H9 (cell line): ENCODE results near the gene MATK. TPM values are rescaled to one million over a fixed set of nuclear protein-coding genes. Genes with fewer than 3 reads are reported as not detected.

Experiments
- DNase-seq: peaks from one replicate; pipeline ENCODE4 v3.0.0-alpha.2; 2017
- H2AFZ ChIP-seq: one replicate; pipeline ENCODE4 v1.6.1; 2013; ENCODE audit warnings: mild to moderate bottlenecking, low read length, control low read depth, moderate library complexity
- H2AK5ac ChIP-seq: 2 replicates; pipeline ENCODE4 v1.6.1; 2013; ENCODE audit warnings: low read length, control low read depth, mixed read lengths; ENCODE audit not compliant: insufficient read length
- H2BK120ac ChIP-seq: one replicate; pipeline ENCODE4 v1.6.1; 2013; ENCODE audit warnings: low read depth, mild to moderate bottlenecking, low read length, control low read depth, inconsistent platforms; ENCODE audit not compliant: poor library complexity, severe bottlenecking
- H2BK12ac ChIP-seq: 2 replicates; pipeline ENCODE4 v1.6.1; 2013; ENCODE audit warnings: low read length, control low read depth, mixed read lengths, low read depth; ENCODE audit not compliant: insufficient read length
- H2BK15ac ChIP-seq: 2 replicates; pipeline ENCODE4 v1.6.1; 2013; ENCODE audit warnings: low read depth, low read length, control low read depth
- H2BK20ac ChIP-seq: one replicate; pipeline ENCODE4 v1.6.1; 2013; ENCODE audit warnings: low read depth, mild to moderate bottlenecking, low read length, control low read depth, inconsistent platforms; ENCODE audit not compliant: poor library complexity, severe bottlenecking
- H2BK5ac ChIP-seq: 2 replicates; pipeline ENCODE4 v1.6.1; 2013; ENCODE audit warnings: low read length, control low read depth, mixed read lengths; ENCODE audit not compliant: insufficient read length
- H3K14ac ChIP-seq: 2 replicates; pipeline ENCODE4 v1.6.1; 2013; ENCODE audit warnings: low read length, control low read depth; ENCODE audit not compliant: insufficient read depth
- H3K18ac ChIP-seq: 2 replicates; pipeline ENCODE4 v1.6.1; 2013; ENCODE audit warnings: low read depth, mild to moderate bottlenecking, mixed read lengths, low read length, control low read depth; ENCODE audit not compliant: insufficient read length
- H3K23ac ChIP-seq: 2 replicates; pipeline ENCODE4 v1.6.1; 2013; ENCODE audit warnings: low read length, control low read depth, mixed read lengths, low read depth; ENCODE audit not compliant: insufficient read length
- H3K23me2 ChIP-seq: 2 replicates; pipeline ENCODE4 v1.6.1; 2013; ENCODE audit warnings: low read depth, mild to moderate bottlenecking, mixed read lengths, low read length, control low read depth; ENCODE audit not compliant: insufficient read length, poor library complexity, severe bottlenecking
- H3K27ac ChIP-seq: 2 replicates; pipeline ENCODE4 v1.5.1; 2013; ENCODE audit warnings: low read length, control low read depth, mixed read lengths, low read depth; ENCODE audit not compliant: insufficient read length
- H3K27me3 ChIP-seq: 2 replicates; pipeline ENCODE4 v1.6.1; 2013; ENCODE audit warnings: low read length, control low read depth, inconsistent platforms; ENCODE audit not compliant: insufficient read depth
- H3K4ac ChIP-seq: 2 replicates; pipeline ENCODE4 v1.6.1; 2013; ENCODE audit warnings: low read depth, mild to moderate bottlenecking, control low read depth, inconsistent platforms, low read length, moderate library complexity
- H3K4me1 ChIP-seq: 2 replicates; pipeline ENCODE4 v1.6.1; 2013; ENCODE audit warnings: low read length, control low read depth, inconsistent platforms; ENCODE audit not compliant: insufficient read depth
- H3K4me2 ChIP-seq: 2 replicates; pipeline ENCODE4 v1.6.1; 2013; ENCODE audit warnings: low read length, control low read depth, mixed read lengths; ENCODE audit not compliant: insufficient read length, insufficient read depth
- H3K56ac ChIP-seq: 2 replicates; pipeline ENCODE4 v1.6.1; 2013; ENCODE audit warnings: low read depth, mild to moderate bottlenecking, mixed read lengths, low read length, control low read depth; ENCODE audit not compliant: insufficient read length
- H3K79me1 ChIP-seq: 2 replicates; pipeline ENCODE4 v1.6.1; 2013; ENCODE audit warnings: low read depth, mild to moderate bottlenecking, moderate library complexity, low read length, control low read depth, inconsistent platforms; ENCODE audit not compliant: insufficient read depth, poor library complexity, severe bottlenecking
- H3K79me2 ChIP-seq: 2 replicates; pipeline ENCODE4 v1.6.1; 2013; ENCODE audit warnings: low read length, control low read depth, inconsistent platforms; ENCODE audit not compliant: insufficient read depth
- H3K9ac ChIP-seq: 2 replicates; pipeline ENCODE4 v1.6.1; 2013; ENCODE audit warnings: low read length, control low read depth, mixed read lengths; ENCODE audit not compliant: insufficient read length; ENCODE audit errors: extremely low read depth
- H3K9me3 ChIP-seq: one replicate; pipeline ENCODE4 v1.6.1; 2013; ENCODE audit warnings: low read depth, low read length, inconsistent platforms; ENCODE audit not compliant: control insufficient read depth
- H3T11ph ChIP-seq: one replicate; pipeline ENCODE4 v1.6.1; 2013; ENCODE audit warnings: mild to moderate bottlenecking, low read length, control low read depth, inconsistent platforms
- H4K20me1 ChIP-seq: one replicate; pipeline ENCODE4 v1.6.1; 2013; ENCODE audit not compliant: control insufficient read depth, insufficient read length, insufficient read depth
- H4K5ac ChIP-seq: 2 replicates; pipeline ENCODE4 v1.6.1; 2013; ENCODE audit warnings: low read depth, mild to moderate bottlenecking, mixed read lengths, low read length, control low read depth; ENCODE audit not compliant: insufficient read length
- H4K8ac ChIP-seq: replicated peaks from 2 replicates; pipeline ENCODE4 v1.6.1; 2013; ENCODE audit warnings: low read length, control low read depth, mixed read lengths, low read depth; ENCODE audit not compliant: insufficient read length
- H4K91ac ChIP-seq: 2 replicates; pipeline ENCODE4 v1.6.1; 2013; ENCODE audit warnings: low read depth, mild to moderate bottlenecking, moderate library complexity, mixed read lengths, low read length, control low read depth; ENCODE audit not compliant: insufficient read length
- H3K27ac Mint-ChIP-seq, 3 experiments: 2 replicates in 2 of 3; 3 replicates in 1 of 3; pipeline ENCODE4 v1.8.0; 2020 to 2021; ENCODE audit warnings: mixed read lengths in 3 of 3, mild to moderate bottlenecking in 1 of 3, moderate library complexity in 1 of 3
- H3K27me3 Mint-ChIP-seq: 2 replicates; pipeline ENCODE4 v1.8.0; 2021; ENCODE audit warnings: low read depth, mild to moderate bottlenecking, moderate library complexity, mixed read lengths
- H3K36me3 Mint-ChIP-seq, 3 experiments: 2 replicates in 2 of 3; 3 replicates in 1 of 3; pipeline ENCODE4 v1.8.0; 2020 to 2021; ENCODE audit warnings: low read depth in 3 of 3, mixed read lengths in 3 of 3; ENCODE audit not compliant: insufficient read depth in 1 of 3
- H3K4me1 Mint-ChIP-seq, 2 experiments: 2 replicates each; pipeline ENCODE4 v1.8.0; 2020; ENCODE audit warnings: mixed read lengths in 2 of 2
- H3K4me3 Mint-ChIP-seq, 2 experiments: 2 replicates in 1 of 2; 3 replicates in 1 of 2; pipeline ENCODE4 v1.8.0; 2020 to 2021; ENCODE audit warnings: mild to moderate bottlenecking in 2 of 2, mixed read lengths in 2 of 2, moderate library complexity in 1 of 2
- H3K9me3 Mint-ChIP-seq, 2 experiments: 2 replicates in 1 of 2; 3 replicates in 1 of 2; pipeline ENCODE4 v1.8.0; 2020; ENCODE audit warnings: mild to moderate bottlenecking in 2 of 2, mixed read lengths in 2 of 2, moderate library complexity in 1 of 2
- CTCF ChIP-seq: fragments of 200-600 bp; sonication (generic); conservative IDR thresholded peaks from 3 replicates; pipeline ENCODE4 v1.8.0; 2021; ENCODE audit warnings: antibody characterized with exemption, mild to moderate bottlenecking
- WGBS: extraction: QIAGEN DNeasy Blood & Tissue Kit; methylation state at CpG from one replicate; pipeline ENCODE4 v1.1.7; 2013; ENCODE audit warnings: missing lambda C conversion rate, low lambda C conversion rate, mixed read lengths; ENCODE audit not compliant: insufficient read length; ENCODE audit errors: extremely low coverage; 5-methylcytosine and 5-hydroxymethylcytosine counted together
- total RNA-seq: library from RNA; stranded (reverse); gene quantifications from 2 replicates; pipeline ENCODE4 v1.2.1, GENCODE V29; 2021

The MATK gene
- total RNA-seq, 1 experiment from 2014 or later: 13.5 TPM

GRCh38 chr19:3801412-3802096 lies 15.4 kb upstream of the MATK start:
- Histone ChIP-seq H3T11ph (no peak overlapping the region), H3K9ac (no peak overlapping the region), H3K56ac (no peak overlapping the region), H3K79me1 (no peaks in the 10 kb centered on the region), H2BK20ac (no peak overlapping the region), H3K23ac (no peak overlapping the region), H2AFZ (no peak overlapping the region), H3K27ac (no peak overlapping the region), H2BK120ac (no peak overlapping the region), H3K14ac (no peak overlapping the region), H4K5ac (no peak overlapping the region), H4K91ac (no peak overlapping the region), H2BK15ac (no peak overlapping the region), H3K4ac (no peak overlapping the region), H3K9me3 (no peaks in the 10 kb centered on the region), H3K27me3 (no peaks in the 10 kb centered on the region), H4K20me1 (no peaks in the 10 kb centered on the region), H3K79me2 (no peaks in the 10 kb centered on the region), H2BK5ac (no peak overlapping the region), H3K4me2 (peak overlapping the region; percentile 69), H4K8ac (no peak overlapping the region), H2AK5ac (no peak overlapping the region), H3K23me2 (peaks cover 7% of the 10 kb centered on the region), H2BK12ac (no peak overlapping the region), H3K18ac (no peak overlapping the region), H3K4me1 (no peaks in the 10 kb centered on the region)
- peak; percentile 66 for TF ChIP-seq CTCF
- Mint-ChIP-seq H3K27me3 (peaks cover 50% of the 10 kb centered on the region), H3K36me3 (no peaks in the 10 kb centered on the region), H3K27ac (no peak overlapping the region), H3K9me3 (peaks cover 5 to 11% of the 10 kb centered on the region in 2 experiments), H3K4me3 (peak overlapping the region; percentile 49 to 77), H3K4me1 (peaks cover 0 to 14% of the 10 kb centered on the region in 2 experiments; a peak in 2 of 4 replicates)
- DNase-seq: peak; percentile 86
- WGBS: no CpG with 5 or more reads among the region's 46 CpGs
